Measurements from ENCODE around the gene GAB3. TPM values are rescaled to one million over a fixed set of nuclear protein-coding genes. Genes with fewer than 3 reads are reported as not detected.
A peak's percentile ranks its signal among the peaks of the same experiment; 100 is the strongest.

The GAB3 gene
- total RNA-seq, 1 donor, result 4.2 TPM

DNA sequence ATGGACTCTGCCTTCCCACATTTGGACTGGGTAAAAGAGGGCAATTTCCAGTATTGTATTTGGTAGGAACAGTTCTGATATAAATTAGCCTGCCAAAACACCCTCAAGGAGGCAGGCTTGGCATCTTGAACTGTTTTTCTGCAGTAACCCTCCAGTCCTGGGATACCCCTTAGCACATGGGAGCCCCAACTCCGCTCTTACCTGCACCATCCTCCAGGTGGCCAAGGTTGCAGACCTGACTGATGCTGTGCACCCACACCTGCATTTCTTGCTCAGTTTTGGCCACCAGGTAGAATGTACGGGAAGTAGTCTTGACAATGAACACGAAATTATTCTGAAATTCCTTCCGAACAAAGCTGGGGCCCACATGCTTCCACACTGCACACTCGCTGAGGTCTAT is 35.1 kb downstream of the GAB3 start:
- TF ChIP-seq, protein P1, sequence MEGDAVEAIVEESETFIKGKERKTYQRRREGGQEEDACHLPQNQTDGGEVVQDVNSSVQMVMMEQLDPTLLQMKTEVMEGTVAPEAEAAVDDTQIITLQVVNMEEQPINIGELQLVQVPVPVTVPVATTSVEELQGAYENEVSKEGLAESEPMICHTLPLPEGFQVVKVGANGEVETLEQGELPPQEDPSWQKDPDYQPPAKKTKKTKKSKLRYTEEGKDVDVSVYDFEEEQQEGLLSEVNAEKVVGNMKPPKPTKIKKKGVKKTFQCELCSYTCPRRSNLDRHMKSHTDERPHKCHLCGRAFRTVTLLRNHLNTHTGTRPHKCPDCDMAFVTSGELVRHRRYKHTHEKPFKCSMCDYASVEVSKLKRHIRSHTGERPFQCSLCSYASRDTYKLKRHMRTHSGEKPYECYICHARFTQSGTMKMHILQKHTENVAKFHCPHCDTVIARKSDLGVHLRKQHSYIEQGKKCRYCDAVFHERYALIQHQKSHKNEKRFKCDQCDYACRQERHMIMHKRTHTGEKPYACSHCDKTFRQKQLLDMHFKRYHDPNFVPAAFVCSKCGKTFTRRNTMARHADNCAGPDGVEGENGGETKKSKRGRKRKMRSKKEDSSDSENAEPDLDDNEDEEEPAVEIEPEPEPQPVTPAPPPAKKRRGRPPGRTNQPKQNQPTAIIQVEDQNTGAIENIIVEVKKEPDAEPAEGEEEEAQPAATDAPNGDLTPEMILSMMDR (IDR thresholded peaks at IDR 0.05; ENCODE audit: insufficient read depth, low read length), result no peak
- H3K4me3 ChIP-seq (ENCODE audit: low read depth, low read length), result no peak overlapping the region
- no peak for DNase-seq (ENCODE audit: low read depth)

DNA sequence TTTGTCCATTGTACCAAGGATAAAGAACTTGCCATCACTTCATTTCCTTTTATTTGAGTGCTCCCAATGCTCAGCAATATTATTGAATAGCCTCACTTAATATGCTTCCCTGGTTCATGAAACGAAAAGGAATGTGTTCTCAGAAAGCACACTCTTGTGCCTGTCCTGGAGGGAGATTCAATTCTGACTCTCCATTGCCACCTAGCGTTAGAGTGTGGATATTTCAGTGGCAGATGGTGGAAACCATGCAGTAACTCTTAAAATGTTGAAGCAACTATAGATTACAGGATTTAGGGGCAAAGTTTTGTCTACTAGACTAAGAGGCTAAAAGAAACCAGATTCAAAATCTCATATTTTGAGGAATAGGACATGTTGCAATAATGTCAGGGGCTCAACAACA is 36.0 kb downstream of the GAB3 start:
- DNase-seq (ENCODE audit: low read depth), result peak; percentile 69
- no peak overlapping the region for H3K4me3 ChIP-seq (ENCODE audit: low read depth, low read length)
- TF ChIP-seq, protein P1 (IDR thresholded peaks at IDR 0.05; ENCODE audit: insufficient read depth, low read length), result peak; percentile 86

DNA sequence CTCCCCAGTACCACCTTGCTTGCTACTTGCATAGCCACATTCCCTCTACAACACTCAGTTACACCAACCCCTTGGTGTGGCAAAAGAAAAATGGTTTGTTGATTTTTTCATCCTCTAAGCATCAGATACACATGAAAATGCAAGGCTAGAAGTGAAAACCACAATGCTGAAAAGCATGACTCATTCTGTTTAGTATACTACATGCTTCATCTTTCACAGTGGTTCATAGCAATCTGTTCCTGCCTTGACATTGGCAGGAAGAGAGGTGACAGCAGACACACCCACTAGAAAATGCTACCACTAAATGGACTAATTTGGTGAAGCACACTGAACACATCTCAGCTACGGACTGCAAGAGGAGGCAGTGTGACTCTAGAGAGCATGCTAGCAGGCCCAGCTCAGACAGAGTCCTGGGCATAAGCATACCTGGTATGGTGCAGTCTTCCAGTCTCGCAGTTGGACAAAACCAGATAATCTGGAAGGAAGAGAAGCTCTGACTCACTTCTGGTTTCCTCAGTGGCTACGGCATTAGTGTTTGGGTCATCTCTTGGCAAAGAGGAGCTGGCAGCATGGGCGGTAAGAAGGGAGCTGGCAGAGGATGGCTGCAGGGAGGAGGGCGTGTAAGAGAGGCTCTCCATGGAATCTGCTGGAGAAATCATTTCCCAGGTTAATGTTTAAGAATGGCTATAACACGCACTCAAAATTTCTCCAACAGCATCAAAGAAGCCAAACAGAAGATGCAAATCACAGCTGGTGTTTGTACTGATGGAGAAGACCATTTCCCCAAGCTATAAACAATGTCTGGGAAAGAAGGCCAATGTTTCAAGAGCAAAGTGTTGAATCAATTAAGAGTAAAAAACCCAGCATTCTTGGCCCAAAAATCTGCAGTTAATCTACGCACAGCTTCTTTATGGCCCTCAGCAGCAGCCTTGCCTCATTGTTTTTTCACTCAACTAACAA is 37.8 kb downstream of the GAB3 start:
- DNase-seq (ENCODE audit: low read depth), result peak; percentile 59
- TF ChIP-seq, protein P1 (IDR thresholded peaks at IDR 0.05; ENCODE audit: insufficient read depth, low read length), result no peak
- H3K4me3 ChIP-seq (ENCODE audit: low read depth, low read length), result no peak overlapping the region

DNA sequence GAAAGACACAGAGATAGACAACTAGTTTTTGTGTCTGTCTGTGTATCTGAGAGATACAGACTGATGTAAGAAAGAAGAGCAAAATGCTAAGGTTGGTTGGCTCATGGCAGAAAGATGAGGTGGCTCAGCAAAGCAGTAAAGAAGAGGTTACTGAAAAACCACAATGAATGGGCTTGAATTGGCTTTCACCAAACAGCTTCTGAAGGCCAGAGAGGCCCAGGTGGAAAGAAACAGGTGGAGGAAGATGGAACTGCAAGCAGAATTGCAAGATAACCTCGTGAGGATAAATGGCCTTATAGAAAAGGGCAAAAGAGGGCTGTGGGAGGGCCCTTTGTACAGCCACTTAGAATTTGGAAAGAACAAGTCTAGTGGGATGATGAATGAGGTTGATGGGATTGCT is 39.6 kb downstream of the GAB3 start:
- TF ChIP-seq, protein P1 (IDR thresholded peaks at IDR 0.05; ENCODE audit: insufficient read depth, low read length), result no peak
- H3K4me3 ChIP-seq (ENCODE audit: low read depth, low read length), result no peak overlapping the region
- DNase-seq (ENCODE audit: low read depth), result no peak

DNA sequence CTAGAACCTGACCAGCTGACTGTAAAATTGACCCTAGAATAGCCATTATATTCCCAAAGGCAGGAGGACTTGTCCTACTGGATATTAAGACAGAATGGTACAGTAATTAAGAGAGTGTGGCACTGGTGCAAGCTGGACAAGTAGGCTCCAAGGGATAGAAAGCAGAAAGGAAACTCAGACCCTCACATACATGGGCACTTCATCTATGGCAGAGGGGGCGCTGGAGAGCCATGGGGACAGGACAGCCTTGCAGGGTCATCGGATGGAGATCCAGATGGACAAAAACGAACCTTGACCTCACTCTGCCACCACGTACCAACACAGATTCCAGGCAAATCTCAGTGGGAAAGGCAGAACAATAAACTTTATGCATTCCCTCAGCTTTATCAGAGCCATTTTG is 40.6 kb downstream of the GAB3 start:
- DNase-seq (ENCODE audit: low read depth), result no peak
- no peak overlapping the region for H3K4me3 ChIP-seq (ENCODE audit: low read depth, low read length)
- TF ChIP-seq, protein P1 (IDR thresholded peaks at IDR 0.05; ENCODE audit: insufficient read depth, low read length), result no peak

DNA sequence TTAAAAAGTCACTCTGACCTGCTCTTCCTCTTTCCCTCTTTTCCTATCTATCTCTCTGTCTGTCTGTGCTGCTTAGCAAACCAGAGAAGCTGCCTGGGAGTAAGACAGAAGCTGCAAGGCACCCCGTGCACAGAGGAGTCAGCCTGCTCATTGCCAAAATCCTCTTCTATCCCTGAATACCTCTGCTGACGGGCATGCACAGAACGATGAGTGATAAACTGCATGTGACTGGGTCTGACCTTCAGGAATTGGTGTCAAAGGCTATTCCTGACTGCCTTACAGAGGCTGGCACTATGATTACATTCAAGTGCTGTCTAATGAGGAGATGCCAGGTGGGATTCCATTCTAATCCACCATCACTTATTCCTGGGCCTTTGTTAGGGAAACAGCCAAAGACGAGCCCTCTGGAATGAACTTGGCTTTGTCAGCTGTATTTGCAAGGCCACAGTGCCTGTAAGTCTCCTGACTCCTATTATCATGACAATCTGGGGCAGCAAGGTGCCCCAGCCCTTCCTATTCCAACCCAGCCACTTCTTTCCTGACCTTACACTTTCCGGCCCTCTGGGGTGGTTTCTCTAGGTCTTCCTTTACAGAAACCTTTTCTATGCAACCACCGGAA is 52.1 kb downstream of the GAB3 start:
- DNase-seq (ENCODE audit: low read depth), result no peak
- TF ChIP-seq, protein P1 (IDR thresholded peaks at IDR 0.05; ENCODE audit: insufficient read depth, low read length), result no peak
- no peak overlapping the region for H3K4me3 ChIP-seq (ENCODE audit: low read depth, low read length)
